GM18873 (cell line): ENCODE results near the gene CCT5.
A peak's percentile ranks its signal among the peaks of the same experiment; 100 is the strongest.
"Not testable (repeated sequence)": the region's sequence is repeated elsewhere in the genome, so short reads cannot be mapped to it uniquely, and the experiment has no call there.

Experiments
- ATAC-seq: cut with Tn5 transposase; IDR thresholded peaks from one replicate; pipeline ENCODE4 v1.9.1; 2021; ENCODE audit warnings: mild to moderate bottlenecking, moderate library complexity, moderate number of reproducible peaks; ENCODE audit not compliant: unreplicated experiment, low FRiP score

CCT5 gene

DNA sequence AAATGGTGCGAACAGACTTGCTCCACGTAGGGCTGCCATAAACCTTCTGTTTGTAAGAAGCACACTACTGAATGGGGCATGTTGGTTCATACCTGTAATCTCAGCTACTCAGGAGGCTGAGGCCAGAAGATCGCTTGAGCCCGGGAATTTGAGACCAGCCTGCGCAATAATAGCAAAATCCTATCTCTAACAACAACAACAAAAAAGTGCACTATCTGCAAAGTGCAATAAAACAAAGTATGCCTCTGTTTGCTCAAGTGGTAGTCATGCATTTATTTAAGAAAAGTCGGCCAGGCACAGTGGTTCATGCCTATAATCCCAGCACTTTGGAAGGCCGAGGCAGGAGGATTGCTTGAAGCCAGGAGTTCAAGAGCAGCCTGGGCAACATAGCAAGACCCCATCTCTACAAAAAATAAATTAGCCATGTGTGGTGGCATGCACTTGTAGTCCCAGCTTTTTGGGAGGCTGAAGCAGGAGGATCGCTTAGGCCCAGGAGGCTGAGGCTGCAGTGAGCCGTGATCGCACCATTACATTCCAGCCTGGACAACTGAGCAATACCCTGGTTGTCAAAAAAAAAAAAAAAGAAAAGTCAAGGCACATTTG, 5.6 kb upstream of the CCT5 start:
- no peak for ATAC-seq

- no peak for ATAC-seq
These were observed 3.3 kb upstream of the CCT5 start for GRCh38 chr5:10246761-10247160.

- not testable (repeated sequence) for ATAC-seq
These were observed 2.9 kb upstream of the CCT5 start for GRCh38 chr5:10247217-10247616.

DNA sequence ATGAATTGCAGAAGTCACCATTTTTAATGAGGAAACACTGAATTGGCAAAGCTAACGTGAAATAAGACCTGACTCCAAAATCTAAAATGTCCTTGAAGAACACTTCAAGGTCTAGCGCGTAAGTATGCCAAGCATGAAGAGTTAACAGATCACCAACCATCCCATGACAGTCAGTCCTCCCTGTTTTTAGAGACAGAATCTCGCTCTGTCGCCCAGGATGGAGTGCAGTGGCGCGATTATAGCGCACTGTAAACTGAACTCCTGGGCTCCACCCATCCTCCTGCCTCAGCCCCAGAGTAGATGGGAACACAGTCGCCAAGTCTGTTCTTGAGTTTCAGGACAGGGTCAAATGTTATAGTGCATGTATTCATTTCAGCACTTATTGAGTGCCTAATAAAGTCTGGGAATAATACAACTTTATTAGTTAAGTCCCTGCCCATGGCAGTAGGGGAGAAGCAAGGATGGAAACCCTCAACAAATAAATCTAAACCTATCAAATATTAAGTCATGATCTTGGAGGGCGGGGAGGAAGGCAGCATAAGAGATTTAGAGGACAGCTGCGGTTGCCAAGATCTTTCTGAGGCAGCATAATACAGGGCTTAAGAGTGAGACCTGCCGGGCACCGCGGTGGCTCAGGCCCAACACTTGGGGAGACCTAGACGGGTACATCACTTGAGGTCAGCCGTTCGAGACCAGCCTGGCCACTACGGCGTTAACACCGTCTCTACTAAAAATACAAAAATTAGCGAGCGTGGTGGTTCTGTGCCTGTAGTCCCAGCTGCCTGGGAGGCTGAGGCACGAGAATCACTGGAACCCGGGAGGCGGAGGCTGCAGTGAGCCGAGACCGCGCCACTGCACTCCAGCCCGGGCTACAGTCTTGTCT, 1.5 kb upstream of the CCT5 start:
- ATAC-seq: no peak

- peak; percentile 14 for ATAC-seq
These were observed 761 bp downstream of the CCT5 start for GRCh38 chr5:10250806-10251276.

GRCh38 chr5:10251405-10251804, 1.3 kb downstream of the CCT5 start:
- ATAC-seq: no peak

DNA sequence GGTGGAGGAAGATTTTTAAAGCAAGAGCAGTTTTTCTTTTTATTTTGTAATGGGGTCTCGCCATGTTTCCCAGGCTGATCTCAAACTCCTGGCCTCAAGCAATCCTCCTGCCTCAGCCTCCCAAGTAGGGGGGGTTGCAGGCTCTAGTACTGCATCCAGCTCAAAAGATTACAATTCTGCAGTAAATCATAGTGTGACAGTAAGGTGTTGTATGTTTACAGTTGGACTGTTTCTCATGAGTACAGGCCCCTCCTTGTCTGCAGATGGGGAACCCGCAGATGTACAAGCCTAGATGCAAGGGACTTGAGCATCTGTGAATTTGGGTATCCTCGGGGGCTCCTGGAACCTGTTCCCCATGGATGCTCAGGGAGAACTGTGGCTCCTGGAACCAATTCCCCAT, 3.3 kb downstream of the CCT5 start:
- ATAC-seq: no peak

GRCh38 chr5:10254686-10255085, 4.6 kb downstream of the CCT5 start:
- ATAC-seq: no peak

DNA sequence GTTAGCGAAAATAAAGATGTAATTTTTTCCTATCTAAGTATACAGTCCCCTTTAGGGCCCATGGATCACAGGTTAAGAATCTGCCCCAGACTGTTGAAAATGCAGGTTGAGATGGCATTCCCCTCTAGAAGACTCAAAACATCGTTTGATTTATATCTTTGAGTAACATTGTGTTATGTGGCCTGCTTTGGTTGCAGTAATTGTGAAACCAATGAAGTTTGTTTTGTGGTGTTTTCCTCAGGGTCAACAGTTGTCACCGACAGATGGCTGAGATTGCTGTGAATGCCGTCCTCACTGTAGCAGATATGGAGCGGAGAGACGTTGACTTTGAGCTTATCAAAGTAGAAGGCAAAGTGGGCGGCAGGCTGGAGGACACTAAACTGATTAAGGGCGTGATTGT, 7.8 kb downstream of the CCT5 start:
- ATAC-seq: no peak

- no peak for ATAC-seq
These were observed 9.8 kb downstream of the CCT5 start for GRCh38 chr5:10259899-10260298.

DNA sequence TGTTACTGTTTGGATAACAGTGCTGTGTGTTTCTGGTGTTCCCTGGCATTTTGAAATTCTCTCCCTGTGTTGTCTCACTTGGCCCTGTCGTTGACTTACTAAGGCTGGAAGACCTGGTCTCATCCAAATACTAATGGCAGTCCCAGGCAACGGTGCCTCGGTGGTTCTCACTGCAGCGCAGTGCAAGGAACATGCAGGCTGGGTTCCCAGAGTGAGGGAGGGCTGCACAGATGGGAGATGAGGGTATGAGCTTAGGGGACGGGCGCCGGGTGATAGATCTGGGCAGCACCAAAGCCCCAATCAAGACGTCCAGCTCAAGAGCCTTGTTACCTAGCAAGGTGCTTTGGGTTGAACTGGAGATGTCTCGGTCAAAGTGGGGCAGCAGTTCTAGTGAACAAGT, 11.0 kb downstream of the CCT5 start:
- ATAC-seq: no peak

GRCh38 chr5:10262121-10262774, 12.2 kb downstream of the CCT5 start:
- ATAC-seq: no peak

GRCh38 chr5:10262995-10263394, 12.9 kb downstream of the CCT5 start:
- ATAC-seq: no peak

DNA sequence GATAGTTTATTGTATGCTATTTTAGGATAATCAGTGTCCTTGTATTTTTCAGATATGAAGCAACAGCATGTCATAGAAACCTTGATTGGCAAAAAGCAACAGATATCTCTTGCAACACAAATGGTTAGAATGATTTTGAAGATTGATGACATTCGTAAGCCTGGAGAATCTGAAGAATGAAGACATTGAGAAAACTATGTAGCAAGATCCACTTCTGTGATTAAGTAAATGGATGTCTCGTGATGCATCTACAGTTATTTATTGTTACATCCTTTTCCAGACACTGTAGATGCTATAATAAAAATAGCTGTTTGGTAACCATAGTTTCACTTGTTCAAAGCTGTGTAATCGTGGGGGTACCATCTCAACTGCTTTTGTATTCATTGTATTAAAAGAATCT, 14.5 kb downstream of the CCT5 start:
- ATAC-seq: no peak

DNA sequence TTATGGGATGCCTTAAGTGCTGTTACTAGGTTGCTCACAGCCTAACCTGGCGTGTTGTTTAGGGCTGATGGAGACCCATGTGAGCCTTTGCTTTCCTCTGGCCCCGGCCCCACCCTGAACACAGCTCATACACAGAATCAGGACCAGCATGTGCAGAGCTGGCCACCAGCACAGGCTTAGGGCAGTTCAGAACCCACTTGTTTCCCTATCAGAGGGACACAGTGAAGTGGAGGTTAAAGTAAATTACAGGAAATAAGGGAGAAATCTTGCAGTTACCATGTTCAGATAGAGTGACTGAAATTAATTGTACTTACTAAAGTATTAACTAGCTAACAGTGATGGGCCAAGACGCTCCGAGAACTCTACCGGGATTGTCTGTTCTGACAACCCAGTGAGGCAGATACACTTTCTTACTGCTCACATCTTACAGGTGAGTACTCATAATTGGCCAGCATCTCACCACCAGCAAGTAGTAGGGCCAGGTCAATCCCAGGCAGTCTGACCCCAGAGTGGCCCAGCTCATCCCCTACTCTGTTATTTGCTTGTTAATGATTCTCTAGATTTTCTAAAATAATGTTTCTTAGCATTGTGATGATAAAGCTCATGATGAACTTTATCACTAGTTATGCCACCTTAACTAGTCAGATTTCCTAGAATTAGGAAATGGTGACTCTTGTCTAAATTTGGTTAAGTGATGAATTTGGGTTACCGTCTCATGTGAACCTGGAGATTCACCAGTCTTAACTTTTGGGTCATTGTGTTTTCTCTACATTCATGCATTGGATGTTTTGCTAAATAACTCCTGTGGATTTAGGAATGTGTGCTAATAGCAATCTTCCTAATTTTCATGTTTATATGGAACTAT, 15.4 kb downstream of the CCT5 start:
- ATAC-seq: no peak

GRCh38 chr5:10266137-10266536, 16.1 kb downstream of the CCT5 start:
- no peak for ATAC-seq

GRCh38 chr5:10266839-10267238, 16.8 kb downstream of the CCT5 start:
- ATAC-seq: no peak

- no peak for ATAC-seq
These were observed 18.0 kb downstream of the CCT5 start for GRCh38 chr5:10268100-10268499.

DNA sequence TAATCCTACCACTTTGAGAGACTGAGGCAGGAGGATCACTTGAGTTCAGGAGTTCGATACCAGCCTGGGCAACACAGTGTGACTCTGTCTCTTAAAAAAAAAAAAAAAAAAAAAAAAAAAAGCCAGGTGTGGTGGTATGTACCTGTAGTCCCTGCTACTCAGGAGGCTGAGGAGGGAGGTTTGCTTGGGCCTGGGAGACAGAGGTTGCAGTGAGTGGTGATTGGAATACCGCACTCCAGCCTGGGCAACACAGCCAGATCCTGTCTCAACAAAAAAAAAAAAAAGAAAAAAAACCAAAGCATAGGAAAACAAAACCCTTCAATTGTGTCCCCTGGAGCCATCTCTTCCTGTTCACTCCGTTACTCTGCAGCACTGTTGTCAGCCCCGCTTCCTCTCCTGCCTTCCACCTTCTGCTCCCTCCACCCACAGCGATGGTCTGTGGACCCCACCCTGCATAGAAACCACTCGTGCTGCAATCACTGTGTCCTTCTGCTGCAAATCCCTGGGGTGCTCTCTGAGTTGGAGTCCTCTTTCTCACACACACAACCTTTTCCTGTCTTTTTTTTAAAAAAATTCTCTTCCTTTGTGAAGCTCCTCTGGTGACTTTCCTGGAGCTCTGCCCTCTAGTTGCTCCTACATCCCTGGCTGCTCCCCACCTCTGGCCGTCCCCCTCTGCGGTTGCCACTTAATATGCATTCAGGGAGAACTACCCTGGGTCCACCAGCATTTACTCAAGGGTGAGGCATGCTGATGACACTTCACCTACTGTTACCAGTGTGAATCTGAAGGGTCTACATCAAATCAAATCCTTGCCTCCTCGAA, 22.2 kb downstream of the CCT5 start:
- no peak for ATAC-seq

DNA sequence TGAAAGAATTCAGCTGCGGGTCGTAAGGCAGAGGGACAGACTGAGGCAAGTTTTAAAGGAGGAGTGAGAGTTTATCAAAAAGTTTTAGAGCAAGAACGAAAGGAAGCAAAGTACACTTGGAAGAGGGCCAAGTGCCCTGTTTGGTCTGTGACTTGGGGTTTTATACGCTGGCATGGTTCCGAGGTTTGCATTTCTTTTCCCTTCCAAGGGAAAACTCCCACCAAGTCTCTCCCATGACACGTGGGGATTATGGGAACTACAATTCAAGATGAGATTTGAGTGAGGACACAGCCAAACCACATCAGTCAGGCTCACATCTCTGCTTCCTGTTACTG, 22.8 kb downstream of the CCT5 start:
- not testable (repeated sequence) for ATAC-seq
